HepG2 (cell line): ENCODE data around the gene CCDC87. TPM values are rescaled to one million over a fixed set of nuclear protein-coding genes. Genes with fewer than 3 reads are reported as not detected.

Experiments used
- ADNP ChIP-seq: sonication (generic); formaldehyde crosslinking; IDR thresholded peaks from 2 replicates; pipeline ENCODE4 v1.4.0; 2020; ENCODE audit warnings: missing genetic modification reagents
- CREM ChIP-seq, 2 experiments: sonication (generic) in 1 of 2; formaldehyde crosslinking in 1 of 2; IDR thresholded peaks; 2 replicates each; pipeline versions ENCODE4 v1.4.0 to v1.6.1; 2016 to 2020; ENCODE audit warnings: antibody characterized with exemption in 1 of 2, mild to moderate bottlenecking in 1 of 2, missing genetic modification reagents in 1 of 2
- KDM1A ChIP-seq: IDR thresholded peaks from 2 replicates; pipeline ENCODE4 v1.6.1; 2016; ENCODE audit warnings: missing compliant biosample characterization
- PITX1 ChIP-seq: sonication (generic); formaldehyde crosslinking; IDR thresholded peaks from 2 replicates; pipeline ENCODE4 v1.5.1; 2020; ENCODE audit warnings: mild to moderate bottlenecking, missing genetic modification reagents
- ZMYM3 ChIP-seq: sonication (generic); formaldehyde crosslinking; IDR thresholded peaks from 2 replicates; pipeline ENCODE4 v1.5.1; 2020; ENCODE audit warnings: mild to moderate bottlenecking, missing genetic modification reagents
- ZNF547 ChIP-seq: sonication (generic); formaldehyde crosslinking; IDR thresholded peaks from 2 replicates; pipeline ENCODE4 v1.5.1; 2020; ENCODE audit warnings: mild to moderate bottlenecking, missing genetic modification reagents
- polyA plus RNA-seq, 8 experiments: library from polyadenylated mRNA; depleted of rRNA in 3 of 8; stranded (reverse) in 7 of 8; unstranded in 1 of 8; fragments of >200 nt; fragmentation: Illumina TruSeq in 4 of 8; extraction: Trizol in 4 of 8; gene quantifications; 2 replicates each; pipeline versions ENCODE4 v1.2.1 to v1.2.3, GENCODE V29; 2011 to 2016; ENCODE audit warnings: low read depth in 4 of 8, missing spikeins in 1 of 8, mixed read lengths in 1 of 8; ENCODE audit not compliant: insufficient read depth in 1 of 8
- total RNA-seq, 5 experiments: library from RNA; depleted of rRNA; stranded (reverse); fragments of >200 nt; fragmentation: Illumina TruSeq; extraction: Trizol; gene quantifications; 2 replicates each; pipeline ENCODE4 v1.2.3, GENCODE V29; 2016; ENCODE audit warnings: low read depth in 1 of 5
- TF ChIP-seq, protein P1 (sequence below): fragments of 450-650 bp; IDR thresholded peaks from 2 replicates; pipeline ENCODE4 v1.6.1; 2016
- TF ChIP-seq, protein P2 (sequence below): sonication (generic); formaldehyde crosslinking; IDR thresholded peaks from 2 replicates; pipeline ENCODE4 v1.8.0; 2022; ENCODE audit warnings: missing genetic modification reagents, mild to moderate bottlenecking, inconsistent platforms, borderline replicate concordance
- TF ChIP-seq, protein P3 (sequence below): sonication (generic); formaldehyde crosslinking; IDR thresholded peaks from 2 replicates; pipeline ENCODE4 v1.8.1; 2023; ENCODE audit warnings: mild to moderate bottlenecking, missing genetic modification reagents
- TF ChIP-seq, protein P4 (sequence below): sonication (generic); formaldehyde crosslinking; IDR thresholded peaks from 2 replicates; pipeline ENCODE4 v1.4.0; 2020; ENCODE audit warnings: missing genetic modification reagents, borderline replicate concordance

Gene CCDC87
- total and polyA plus RNA-seq, 2 of the 13 experiments (the other 11 are each of a cell fraction or from before 2014, with no cell fraction given): 0.05 to 0.42 TPM

DNA sequence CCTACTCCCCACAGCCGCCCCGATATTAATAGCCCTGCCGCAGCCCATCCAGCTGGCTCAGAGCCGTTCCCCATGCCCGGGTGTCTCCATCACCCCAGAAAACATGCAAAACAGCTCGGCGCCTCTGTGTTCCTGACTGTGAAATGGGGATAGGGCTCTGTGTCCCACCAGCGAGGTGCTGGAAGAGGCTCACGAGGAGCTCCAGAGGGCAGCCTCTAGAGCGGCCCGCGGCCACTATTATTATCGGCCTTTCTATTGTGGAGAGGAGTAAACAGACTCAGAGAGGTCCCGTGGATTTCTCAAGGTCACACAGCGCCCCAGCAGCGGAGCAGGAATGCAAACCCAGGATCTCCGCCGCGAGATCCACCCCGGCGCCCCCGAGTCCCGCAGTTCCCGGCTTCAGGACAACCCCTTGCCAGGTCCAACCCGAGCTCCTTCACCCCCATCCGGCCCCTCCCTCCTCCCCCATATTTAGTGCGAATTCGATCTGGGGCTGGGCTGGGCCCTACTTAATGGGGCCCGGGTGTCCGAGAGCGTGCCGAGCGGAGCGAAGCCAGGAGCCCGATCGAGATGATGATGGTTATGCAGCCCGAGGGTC, 46.4 kb downstream of the CCDC87 start, which contains the start of gene ACTN3 (continued):
- TF ChIP-seq ZMYM3 (CRISPR knock-in tag) (peak; percentile 99), ADNP (CRISPR knock-in tag) (peak; percentile 94), CREM (IDR thresholded peaks at IDR 0.05) (0 out of 2 replicates have a peak, but pooled peaks have one; percentile 5), CREM (CRISPR knock-in tag; IDR thresholded peaks at IDR 0.05) (no peak), ZNF547 (peak; percentile 33; the same call in 1 of the 2 replicates), KDM1A (CRISPR knock-in tag) (peak; percentile 90), PITX1 (CRISPR knock-in tag) (0 out of 2 replicates have a peak, but pooled peaks have one; percentile 3)
- TF ChIP-seq, protein P1, sequence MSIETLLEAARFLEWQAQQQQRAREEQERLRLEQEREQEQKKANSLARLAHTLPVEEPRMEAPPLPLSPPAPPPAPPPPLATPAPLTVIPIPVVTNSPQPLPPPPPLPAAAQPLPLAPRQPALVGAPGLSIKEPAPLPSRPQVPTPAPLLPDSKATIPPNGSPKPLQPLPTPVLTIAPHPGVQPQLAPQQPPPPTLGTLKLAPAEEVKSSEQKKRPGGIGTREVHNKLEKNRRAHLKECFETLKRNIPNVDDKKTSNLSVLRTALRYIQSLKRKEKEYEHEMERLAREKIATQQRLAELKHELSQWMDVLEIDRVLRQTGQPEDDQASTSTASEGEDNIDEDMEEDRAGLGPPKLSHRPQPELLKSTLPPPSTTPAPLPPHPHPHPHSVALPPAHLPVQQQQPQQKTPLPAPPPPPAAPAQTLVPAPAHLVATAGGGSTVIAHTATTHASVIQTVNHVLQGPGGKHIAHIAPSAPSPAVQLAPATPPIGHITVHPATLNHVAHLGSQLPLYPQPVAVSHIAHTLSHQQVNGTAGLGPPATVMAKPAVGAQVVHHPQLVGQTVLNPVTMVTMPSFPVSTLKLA: no peak
- TF ChIP-seq, protein P2, sequence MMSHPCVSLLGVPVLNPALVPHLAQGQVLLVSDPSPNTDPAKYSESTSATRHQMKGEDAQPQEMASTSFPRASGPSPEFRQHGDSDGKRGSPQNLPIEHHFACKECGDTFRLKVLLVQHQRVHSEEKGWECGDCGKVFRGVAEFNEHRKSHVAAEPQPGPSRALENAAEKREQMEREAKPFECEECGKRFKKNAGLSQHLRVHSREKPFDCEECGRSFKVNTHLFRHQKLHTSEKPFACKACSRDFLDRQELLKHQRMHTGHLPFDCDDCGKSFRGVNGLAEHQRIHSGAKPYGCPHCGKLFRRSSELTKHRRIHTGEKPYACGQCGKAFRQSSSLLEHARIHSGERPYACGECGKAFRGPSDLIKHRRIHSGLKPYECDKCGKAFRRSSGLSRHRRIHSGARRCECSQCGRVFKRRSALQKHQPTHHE (CRISPR knock-in tag): no peak
- TF ChIP-seq, protein P3, sequence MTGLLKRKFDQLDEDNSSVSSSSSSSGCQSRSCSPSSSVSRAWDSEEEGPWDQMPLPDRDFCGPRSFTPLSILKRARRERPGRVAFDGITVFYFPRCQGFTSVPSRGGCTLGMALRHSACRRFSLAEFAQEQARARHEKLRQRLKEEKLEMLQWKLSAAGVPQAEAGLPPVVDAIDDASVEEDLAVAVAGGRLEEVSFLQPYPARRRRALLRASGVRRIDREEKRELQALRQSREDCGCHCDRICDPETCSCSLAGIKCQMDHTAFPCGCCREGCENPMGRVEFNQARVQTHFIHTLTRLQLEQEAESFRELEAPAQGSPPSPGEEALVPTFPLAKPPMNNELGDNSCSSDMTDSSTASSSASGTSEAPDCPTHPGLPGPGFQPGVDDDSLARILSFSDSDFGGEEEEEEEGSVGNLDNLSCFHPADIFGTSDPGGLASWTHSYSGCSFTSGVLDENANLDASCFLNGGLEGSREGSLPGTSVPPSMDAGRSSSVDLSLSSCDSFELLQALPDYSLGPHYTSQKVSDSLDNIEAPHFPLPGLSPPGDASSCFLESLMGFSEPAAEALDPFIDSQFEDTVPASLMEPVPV (CRISPR knock-in tag): no peak
- TF ChIP-seq, protein P4, sequence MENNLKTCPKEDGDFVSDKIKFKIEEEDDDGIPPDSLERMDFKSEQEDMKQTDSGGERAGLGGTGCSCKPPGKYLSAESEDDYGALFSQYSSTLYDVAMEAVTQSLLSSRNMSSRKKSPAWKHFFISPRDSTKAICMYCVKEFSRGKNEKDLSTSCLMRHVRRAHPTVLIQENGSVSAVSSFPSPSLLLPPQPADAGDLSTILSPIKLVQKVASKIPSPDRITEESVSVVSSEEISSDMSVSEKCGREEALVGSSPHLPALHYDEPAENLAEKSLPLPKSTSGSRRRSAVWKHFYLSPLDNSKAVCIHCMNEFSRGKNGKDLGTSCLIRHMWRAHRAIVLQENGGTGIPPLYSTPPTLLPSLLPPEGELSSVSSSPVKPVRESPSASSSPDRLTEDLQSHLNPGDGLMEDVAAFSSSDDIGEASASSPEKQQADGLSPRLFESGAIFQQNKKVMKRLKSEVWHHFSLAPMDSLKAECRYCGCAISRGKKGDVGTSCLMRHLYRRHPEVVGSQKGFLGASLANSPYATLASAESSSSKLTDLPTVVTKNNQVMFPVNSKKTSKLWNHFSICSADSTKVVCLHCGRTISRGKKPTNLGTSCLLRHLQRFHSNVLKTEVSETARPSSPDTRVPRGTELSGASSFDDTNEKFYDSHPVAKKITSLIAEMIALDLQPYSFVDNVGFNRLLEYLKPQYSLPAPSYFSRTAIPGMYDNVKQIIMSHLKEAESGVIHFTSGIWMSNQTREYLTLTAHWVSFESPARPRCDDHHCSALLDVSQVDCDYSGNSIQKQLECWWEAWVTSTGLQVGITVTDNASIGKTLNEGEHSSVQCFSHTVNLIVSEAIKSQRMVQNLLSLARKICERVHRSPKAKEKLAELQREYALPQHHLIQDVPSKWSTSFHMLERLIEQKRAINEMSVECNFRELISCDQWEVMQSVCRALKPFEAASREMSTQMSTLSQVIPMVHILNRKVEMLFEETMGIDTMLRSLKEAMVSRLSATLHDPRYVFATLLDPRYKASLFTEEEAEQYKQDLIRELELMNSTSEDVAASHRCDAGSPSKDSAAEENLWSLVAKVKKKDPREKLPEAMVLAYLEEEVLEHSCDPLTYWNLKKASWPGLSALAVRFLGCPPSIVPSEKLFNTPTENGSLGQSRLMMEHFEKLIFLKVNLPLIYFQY (CRISPR knock-in tag): 0 out of 2 replicates have a peak, but pooled peaks have one; percentile 4
